GM12872 (cell line): Measurements from ENCODE around the gene CDH4.

Experiments
- TF ChIP-seq, protein P1 (sequence below): IDR thresholded peaks from 3 replicates; pipeline ENCODE4 v1.5.1; 2011; ENCODE audit warnings: low read depth, mild to moderate bottlenecking, low read length, moderate library complexity; ENCODE audit not compliant: insufficient read depth

Gene CDH4

DNA sequence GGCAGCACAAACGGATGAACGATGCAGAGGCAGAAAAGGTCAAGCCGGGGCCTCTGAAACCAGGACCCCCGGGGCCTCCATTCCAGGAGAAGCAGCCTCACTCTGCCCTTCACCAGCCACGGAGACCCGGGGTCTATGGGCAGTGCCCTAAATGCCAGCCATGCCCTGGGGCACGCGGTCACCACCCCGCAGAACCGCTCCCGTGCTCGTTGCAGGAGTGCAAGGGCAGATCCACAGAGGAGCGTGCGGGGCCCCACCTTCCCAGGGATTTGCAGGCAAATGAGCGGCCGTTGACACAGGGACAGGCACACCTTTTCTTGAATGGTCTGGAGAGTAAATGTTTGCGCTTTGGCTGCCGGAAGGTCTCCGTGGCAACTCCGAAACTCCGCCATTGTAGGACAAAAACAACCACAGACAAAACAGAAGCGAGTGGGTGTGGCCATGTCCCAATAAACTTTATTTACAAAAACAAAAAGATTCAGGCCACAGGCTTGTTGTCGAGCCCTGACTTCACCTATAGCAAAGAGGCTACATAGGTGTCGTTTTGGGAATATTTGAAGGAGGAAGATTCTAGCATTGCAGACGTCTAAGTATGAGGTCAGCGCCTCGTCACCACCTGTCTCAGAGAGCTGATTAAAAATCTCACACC lies 650.3 kb downstream of the CDH4 start:
- TF ChIP-seq, protein P1, sequence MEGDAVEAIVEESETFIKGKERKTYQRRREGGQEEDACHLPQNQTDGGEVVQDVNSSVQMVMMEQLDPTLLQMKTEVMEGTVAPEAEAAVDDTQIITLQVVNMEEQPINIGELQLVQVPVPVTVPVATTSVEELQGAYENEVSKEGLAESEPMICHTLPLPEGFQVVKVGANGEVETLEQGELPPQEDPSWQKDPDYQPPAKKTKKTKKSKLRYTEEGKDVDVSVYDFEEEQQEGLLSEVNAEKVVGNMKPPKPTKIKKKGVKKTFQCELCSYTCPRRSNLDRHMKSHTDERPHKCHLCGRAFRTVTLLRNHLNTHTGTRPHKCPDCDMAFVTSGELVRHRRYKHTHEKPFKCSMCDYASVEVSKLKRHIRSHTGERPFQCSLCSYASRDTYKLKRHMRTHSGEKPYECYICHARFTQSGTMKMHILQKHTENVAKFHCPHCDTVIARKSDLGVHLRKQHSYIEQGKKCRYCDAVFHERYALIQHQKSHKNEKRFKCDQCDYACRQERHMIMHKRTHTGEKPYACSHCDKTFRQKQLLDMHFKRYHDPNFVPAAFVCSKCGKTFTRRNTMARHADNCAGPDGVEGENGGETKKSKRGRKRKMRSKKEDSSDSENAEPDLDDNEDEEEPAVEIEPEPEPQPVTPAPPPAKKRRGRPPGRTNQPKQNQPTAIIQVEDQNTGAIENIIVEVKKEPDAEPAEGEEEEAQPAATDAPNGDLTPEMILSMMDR, result no peak

DNA sequence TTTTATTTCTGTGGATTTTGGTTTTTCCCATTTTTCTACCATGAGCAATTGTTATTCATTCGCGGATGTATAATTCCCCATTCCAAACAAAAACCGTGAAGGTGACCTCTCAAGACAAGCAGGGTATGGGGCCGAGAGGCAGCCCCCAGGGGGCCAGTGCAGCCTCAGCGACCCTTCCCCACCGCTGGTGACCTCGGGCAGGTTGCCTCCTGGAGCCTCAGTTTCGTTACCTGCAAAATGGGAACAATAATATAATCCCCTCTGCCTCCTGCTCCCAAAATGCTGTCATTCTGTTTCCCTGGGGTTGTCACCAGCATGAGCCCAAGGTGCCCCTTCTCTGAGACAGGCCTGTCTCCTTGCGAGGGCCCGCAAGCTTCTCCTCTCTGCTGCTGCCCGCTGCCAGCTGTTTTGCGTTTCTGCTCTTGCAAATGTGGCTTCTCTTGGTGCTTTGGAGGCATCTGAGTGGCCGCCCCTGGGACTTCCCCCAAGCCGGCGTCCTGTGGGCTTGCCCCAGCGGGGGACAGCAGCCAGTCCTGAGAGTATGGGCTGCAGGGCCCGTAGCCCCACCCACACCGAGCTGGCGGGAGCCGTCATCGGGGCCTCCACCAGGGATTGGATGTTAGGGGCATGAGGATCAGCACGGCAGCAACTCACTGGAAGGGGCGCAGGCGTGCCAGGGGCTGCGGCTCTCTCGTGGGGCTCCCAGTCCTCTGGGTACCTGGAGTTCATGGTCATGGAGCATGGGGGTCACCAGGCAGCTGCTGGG lies 651.7 kb downstream of the CDH4 start:
- TF ChIP-seq, protein P1, result no peak

DNA sequence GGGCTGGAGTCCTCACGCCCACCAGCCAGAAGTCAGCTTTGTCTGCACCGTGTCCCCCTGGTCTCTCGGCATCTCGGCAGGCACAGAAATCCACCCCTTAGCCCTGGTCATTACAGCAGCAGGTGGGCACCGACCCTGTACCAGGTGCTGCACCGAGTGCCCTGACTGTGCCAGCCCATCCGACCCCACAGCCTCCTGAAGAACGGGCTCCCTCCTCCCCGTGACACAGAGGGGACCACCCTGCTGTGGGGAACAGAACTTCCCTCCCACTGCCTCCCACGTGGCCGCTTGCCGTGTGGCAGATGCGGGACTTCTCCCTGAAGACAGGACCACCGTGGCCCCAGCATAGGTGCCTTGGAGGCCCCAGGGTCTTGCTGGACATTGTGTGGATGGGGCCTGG lies 652.4 kb downstream of the CDH4 start:
- TF ChIP-seq, protein P1, result no peak

DNA sequence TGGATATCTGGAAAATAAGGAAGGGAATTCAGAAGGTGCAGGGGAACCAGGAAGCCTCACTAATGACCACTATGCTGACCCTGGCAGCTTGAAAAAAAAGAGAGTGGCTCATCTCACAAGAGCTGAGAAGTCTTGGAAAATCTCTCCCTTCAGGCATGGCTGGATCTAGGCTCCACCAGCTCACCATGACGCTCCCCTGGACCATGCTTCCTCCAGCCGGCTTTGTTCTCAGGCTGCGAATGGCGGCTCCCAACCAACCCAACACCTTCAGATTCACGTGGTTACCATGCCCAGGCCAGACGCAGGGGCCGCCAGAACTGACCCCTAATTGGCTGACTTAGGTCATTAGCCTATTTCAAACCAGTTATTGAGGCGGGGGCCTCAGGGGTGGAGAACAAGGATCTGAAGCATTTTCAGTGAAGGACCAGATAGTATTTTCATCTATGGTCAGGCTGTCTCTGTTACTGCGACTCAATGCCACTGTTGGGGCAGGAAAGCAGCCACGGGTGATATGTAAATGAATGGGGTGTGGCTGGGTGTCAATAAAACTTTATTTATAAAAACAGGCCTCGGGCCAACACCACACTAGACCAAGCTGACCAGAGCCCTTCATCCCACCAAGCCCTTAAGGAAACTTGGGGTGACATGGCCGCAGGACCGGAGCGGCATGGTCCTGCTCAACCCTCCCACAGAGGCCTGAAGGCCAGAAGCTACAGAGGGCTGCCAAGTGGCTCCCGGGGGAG lies 653.9 kb downstream of the CDH4 start:
- TF ChIP-seq, protein P1, result no peak

DNA sequence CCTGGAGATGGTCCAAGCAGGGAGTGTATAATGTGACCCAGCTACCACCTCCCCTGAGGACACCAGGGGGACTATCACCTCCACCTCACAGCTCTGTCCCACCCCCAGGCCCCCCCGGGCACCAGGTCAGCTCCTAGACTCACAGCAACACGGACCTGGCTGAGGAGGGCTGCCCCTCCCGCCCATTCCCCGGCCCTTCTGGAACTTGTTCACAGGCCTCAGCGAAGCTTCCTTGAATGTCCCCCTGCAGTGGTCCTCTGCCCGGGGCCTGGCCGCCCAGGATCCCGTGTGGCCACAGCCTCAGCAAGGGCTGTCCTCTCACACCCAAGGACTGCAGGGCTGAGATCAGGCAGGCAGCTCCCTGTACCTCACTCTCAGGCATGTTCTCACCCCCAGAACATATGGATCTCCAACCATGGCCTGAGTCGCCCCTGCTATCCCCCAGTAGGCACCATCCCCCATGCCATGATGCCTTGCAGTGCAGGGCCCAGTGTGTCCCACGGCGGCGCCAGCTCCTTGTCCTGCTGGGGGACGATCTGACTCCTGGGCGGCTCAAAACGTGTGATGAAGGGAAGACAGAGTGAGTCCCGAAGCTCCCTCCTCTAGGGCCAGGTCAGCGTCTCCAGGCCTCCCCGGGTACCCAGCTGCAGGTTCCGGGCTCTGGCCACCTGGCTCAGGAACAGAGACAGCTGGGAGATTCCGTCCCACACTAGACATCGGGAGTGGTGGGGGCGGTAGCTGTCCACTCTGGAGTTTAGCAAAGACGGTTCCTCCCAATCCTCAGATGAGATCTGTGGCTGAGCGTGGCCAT lies 655.2 kb downstream of the CDH4 start:
- TF ChIP-seq, protein P1, result no peak

DNA sequence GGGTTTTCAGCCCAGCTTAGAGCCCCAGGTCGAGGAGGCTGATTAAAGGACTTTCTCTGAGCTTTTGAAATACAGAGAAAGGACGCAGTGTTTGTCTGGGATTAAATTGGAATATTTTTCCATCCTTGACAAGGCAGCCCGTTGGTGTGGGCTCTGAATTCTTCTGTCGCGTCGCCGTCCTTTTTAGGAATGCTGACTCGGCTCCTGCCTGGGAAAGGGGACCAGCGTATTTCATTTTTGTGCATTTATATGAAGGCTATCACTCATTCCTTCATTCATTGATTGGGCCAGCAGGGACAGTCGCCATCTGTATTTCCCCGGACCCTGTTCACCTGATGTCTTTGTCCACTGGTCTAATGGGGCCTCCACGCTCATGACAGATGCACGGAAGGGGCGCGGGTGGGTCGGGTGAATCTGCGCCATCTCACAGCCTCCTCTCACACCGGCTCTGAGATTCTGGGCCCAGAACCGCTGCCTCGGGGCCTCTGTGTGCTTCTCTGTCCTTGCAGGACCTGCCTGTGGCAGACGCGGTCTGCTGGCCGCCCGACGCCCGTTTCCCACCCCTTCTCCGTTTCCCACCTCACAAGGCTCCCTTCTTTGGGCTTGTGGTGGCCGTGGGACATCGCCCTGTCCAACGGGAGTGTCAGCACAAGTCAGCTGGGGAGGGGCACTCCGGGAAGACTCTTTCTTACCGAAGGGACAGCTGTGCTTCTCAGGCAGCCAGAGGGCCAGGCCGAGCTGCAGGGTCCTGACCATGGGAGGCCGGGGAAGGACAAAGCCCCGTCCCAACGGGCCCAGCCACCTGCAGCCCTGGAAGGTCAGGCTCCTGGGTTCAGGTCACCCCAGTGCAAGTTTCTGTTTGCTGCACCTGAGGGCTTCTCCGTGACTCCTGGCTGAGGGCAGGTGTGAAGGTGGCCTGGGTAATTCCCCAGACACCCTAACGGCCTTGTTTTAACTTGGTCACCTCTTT lies 656.3 kb downstream of the CDH4 start:
- TF ChIP-seq, protein P1, result no peak
